ENCODE measurements around the gene ADORA1. TPM values are rescaled to one million over a fixed set of nuclear protein-coding genes. Genes with fewer than 3 reads are reported as not detected.

The ADORA1 gene
- total RNA-seq, 1 donor from 2014 or later = 3.8 TPM

DNA sequence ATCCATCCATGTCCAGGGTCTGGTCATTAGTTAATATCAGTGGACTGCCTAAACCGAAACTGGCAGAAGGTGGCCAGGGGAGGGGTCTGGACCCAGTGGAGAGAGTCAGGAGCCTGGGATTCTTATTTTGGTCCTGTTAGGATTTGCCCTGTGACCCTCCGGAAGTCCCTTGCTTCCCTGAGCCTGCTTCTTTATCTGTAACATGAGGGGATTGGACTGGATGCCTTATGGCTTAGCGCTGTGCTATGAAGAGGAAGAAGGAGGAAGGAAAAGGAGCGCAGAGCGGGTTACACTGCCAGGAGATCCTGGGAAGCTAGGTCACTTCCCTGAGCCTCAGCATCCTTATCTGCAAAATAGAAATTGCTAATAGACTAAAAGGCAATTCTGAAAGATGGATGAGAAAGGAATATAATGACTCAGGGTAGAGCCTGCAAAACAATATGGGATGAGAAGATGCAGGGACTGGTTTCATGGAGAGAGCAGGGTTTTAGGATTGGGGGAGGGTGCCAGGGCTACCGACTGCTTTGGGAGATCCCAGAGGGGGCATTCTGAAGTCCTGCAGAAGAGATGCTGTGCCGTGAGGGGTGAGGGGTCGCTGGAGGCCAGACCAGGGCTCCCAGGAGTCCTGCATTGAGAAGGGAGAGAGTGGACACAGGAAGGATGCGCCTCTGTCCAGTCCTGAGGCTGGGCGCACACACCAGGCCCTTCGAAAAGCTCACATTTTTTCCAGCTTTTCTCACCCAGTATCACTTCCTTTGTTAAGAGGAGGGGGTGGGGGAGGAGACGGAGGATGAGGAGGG is 460 bp upstream of the ADORA1 start:
- Mint-ChIP-seq H3K4me3 (peak overlapping the region; percentile 57), H3K27me3 (ENCODE audit: low read depth) (peaks cover 49% of the 10 kb centered on the region), H3K9me3 (no peaks in the 10 kb centered on the region), H3K27ac (peak overlapping the region; percentile 1), H3K36me3 (no peaks in the 10 kb centered on the region), H3K4me1 (peaks cover 43% of the 10 kb centered on the region)
- TF ChIP-seq, protein P1, sequence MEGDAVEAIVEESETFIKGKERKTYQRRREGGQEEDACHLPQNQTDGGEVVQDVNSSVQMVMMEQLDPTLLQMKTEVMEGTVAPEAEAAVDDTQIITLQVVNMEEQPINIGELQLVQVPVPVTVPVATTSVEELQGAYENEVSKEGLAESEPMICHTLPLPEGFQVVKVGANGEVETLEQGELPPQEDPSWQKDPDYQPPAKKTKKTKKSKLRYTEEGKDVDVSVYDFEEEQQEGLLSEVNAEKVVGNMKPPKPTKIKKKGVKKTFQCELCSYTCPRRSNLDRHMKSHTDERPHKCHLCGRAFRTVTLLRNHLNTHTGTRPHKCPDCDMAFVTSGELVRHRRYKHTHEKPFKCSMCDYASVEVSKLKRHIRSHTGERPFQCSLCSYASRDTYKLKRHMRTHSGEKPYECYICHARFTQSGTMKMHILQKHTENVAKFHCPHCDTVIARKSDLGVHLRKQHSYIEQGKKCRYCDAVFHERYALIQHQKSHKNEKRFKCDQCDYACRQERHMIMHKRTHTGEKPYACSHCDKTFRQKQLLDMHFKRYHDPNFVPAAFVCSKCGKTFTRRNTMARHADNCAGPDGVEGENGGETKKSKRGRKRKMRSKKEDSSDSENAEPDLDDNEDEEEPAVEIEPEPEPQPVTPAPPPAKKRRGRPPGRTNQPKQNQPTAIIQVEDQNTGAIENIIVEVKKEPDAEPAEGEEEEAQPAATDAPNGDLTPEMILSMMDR (IDR thresholded peaks at IDR 0.05; ENCODE audit: unreplicated experiment) = no peak
- DNase-seq (ENCODE audit: low spot score in 2 of 2, unreplicated experiment in 2 of 2) = no peak

DNA sequence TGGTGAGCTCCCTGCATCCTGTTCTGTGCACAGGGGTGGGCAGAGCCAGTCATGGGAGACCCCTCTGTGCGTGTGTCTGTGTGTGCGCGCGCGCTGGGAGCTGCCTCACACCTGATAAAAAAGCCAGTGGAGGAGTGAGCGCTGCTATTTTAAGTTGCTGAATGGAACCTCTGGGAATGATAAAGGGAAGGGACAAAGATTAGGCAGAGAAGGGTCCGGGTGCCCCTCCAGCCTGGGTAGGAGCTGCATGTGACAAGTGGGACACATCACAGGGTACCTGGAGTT is 847 bp downstream of the ADORA1 start:
- Mint-ChIP-seq H3K27me3 (ENCODE audit: low read depth) (peaks cover 45% of the 10 kb centered on the region), H3K27ac (peak overlapping the region; percentile 34), H3K9me3 (no peaks in the 10 kb centered on the region), H3K4me1 (peaks cover 43% of the 10 kb centered on the region), H3K4me3 (peak overlapping the region; percentile 67), H3K36me3 (no peaks in the 10 kb centered on the region)
- TF ChIP-seq, protein P1 (IDR thresholded peaks at IDR 0.05; ENCODE audit: unreplicated experiment) = no peak
- DNase-seq (ENCODE audit: low spot score in 2 of 2, unreplicated experiment in 2 of 2) = no peak

DNA sequence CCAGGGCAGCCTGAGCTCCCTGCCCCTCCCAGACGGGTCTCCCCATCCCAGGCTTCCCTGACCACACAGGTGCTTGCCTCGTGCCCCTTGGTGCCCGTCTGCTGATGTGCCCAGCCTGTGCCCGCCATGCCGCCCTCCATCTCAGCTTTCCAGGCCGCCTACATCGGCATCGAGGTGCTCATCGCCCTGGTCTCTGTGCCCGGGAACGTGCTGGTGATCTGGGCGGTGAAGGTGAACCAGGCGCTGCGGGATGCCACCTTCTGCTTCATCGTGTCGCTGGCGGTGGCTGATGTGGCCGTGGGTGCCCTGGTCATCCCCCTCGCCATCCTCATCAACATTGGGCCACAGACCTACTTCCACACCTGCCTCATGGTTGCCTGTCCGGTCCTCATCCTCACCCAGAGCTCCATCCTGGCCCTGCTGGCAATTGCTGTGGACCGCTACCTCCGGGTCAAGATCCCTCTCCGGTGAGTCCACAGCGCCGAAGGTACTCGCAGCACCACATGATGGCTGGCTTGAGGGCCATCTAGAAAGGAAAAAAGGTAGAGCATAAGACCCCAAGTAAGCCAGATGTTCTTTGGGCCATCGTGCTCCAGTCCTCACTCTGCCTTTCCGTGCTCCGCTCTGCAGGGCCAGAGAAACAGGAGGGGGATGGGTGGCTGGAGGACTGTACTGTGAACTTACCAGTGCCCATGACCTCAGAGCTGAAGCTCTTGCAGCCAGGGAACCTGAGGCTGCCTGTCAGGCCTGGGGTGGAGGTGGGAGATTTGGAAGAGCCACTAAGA is 1.4 kb downstream of the ADORA1 start:
- H3K4me3 Mint-ChIP-seq = peak overlapping the region; percentile 67
- TF ChIP-seq, protein P1 (IDR thresholded peaks at IDR 0.05; ENCODE audit: unreplicated experiment) = no peak
- DNase-seq (ENCODE audit: low spot score in 2 of 2, unreplicated experiment in 2 of 2) = no peak
- peaks cover 45% of the 10 kb centered on the region for H3K4me1 Mint-ChIP-seq
- no peaks in the 10 kb centered on the region for H3K36me3 Mint-ChIP-seq
- no peak overlapping the region for H3K27ac Mint-ChIP-seq
- no peaks in the 10 kb centered on the region for H3K9me3 Mint-ChIP-seq
- peaks cover 40% of the 10 kb centered on the region for H3K27me3 Mint-ChIP-seq (ENCODE audit: low read depth)

DNA sequence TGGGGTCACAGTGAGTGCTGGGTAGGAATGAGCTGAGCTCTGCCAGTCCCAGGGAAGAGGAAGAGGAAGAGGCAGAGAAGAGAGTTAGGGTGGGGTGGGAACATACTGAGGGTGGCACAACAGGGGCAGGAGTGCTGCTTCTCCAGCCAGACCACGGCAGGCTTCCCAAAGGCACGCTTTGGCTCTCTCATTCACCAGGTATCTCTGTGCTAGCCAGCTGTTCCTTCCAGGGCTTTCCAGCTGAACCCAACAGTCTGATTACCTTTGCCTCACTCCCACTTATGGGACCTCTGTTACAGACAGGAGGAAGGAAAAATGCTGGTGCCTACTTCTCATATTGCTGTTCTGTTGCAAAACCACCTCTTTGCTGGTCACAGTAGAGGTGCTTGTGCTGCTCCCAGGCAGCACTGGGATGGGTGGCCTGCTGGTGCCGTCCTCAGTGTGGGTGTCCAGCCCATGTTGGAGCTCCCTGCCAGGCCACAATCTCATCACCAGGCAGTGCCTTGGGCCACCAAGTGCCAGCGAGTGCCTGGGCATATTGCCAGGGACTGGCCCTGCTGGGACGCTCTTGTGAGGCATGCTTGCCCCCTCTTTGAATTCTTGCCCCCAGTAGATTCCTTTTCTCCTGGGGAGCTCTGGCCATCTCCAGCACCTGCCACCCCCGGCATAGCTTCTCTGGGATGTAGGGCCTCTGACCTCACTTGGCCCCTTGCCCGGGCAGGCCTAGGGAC is 2.1 kb downstream of the ADORA1 start:
- H3K4me1 Mint-ChIP-seq = peaks cover 43% of the 10 kb centered on the region
- no peak for DNase-seq (ENCODE audit: low spot score in 2 of 2, unreplicated experiment in 2 of 2)
- H3K9me3 Mint-ChIP-seq = no peaks in the 10 kb centered on the region
- H3K27me3 Mint-ChIP-seq (ENCODE audit: low read depth) = peaks cover 34% of the 10 kb centered on the region
- TF ChIP-seq, protein P1 (IDR thresholded peaks at IDR 0.05; ENCODE audit: unreplicated experiment) = no peak
- no peaks in the 10 kb centered on the region for H3K36me3 Mint-ChIP-seq
- H3K4me3 Mint-ChIP-seq = no peak overlapping the region
- no peak overlapping the region for H3K27ac Mint-ChIP-seq

DNA sequence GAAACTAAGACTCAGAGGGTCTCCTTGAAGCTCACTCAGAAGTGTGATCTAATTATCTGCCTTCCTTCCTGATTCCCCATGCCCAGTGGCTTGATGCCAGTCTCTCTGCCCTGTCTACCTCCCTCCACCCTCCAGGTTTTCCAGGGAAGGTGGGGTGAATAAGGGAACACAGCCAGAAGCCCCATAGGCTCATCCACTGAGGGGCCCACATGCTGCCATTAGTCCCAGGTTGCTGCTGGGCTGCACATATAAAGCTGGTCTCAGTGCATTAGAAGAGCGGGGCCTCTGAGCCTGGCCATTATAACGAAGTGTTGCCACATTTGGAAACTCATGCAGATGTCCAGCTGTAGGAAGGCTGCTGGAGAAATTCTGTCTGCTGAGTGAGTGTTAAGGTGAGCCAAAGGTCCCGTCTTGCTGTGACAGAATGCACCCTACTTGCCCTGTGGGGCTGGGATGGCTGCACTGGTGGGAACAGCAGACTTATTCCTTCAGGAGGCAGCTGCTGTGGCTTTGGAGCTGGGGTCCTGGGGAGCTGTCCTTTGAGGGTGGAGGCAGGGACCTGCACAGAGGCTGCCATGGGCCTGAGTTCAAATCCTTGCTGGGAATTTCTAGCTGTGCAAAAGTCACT is 2.9 kb downstream of the ADORA1 start:
- H3K36me3 Mint-ChIP-seq = no peaks in the 10 kb centered on the region
- peaks cover 36% of the 10 kb centered on the region for H3K4me1 Mint-ChIP-seq
- H3K4me3 Mint-ChIP-seq = no peak overlapping the region
- no peak overlapping the region for H3K27ac Mint-ChIP-seq
- TF ChIP-seq, protein P1 (IDR thresholded peaks at IDR 0.05; ENCODE audit: unreplicated experiment) = no peak
- no peaks in the 10 kb centered on the region for H3K9me3 Mint-ChIP-seq
- peak in 1 of 2 experiments; percentile 34 for DNase-seq (ENCODE audit: low spot score in 2 of 2, unreplicated experiment in 2 of 2)
- H3K27me3 Mint-ChIP-seq (ENCODE audit: low read depth) = peaks cover 29% of the 10 kb centered on the region

All from mesothelial cell of epicardium (in vitro differentiated cells).